Mammary epithelial cell (primary cell): ENCODE data around the gene NCOA3.

Source experiments
- EZH2 ChIP-seq: IDR thresholded peaks from 2 replicates; pipeline ENCODE4 v1.6.1; 2012; ENCODE audit warnings: low read length, inconsistent platforms, borderline replicate concordance
- TF ChIP-seq, protein P1 (sequence below), 2 donors: IDR thresholded peaks in 1 of 2; conservative IDR thresholded peaks in 1 of 2; 2 replicates each; pipeline ENCODE4 v1.5.1; 2011 to 2012; ENCODE audit warnings: inconsistent platforms in 2 of 2, low read length in 2 of 2, mild to moderate bottlenecking in 2 of 2, control low read depth in 1 of 2, low read depth in 1 of 2; ENCODE audit not compliant: insufficient read depth in 1 of 2; ENCODE audit errors: extremely low read depth in 1 of 2

DNA sequence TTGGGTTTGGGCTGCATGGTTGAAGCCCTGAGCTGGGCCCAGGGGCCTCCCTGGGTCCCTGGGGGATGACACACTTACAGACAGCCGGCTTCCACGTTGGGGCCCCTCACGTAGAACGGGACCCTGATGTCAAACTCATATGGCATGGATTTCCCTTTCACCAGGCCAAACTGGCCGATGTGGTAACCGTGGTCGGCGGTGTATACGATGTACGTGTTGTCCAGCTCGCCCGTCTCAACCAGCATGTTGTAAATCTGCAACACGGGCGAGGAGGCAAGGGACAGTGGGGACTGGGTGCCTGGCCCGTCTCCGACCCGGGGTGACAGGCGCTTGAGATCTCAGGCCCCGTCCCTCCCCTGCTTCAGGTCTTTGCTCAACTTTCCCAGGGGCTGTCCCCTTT is 181.2 kb downstream of the NCOA3 start:
- TF ChIP-seq, protein P1, sequence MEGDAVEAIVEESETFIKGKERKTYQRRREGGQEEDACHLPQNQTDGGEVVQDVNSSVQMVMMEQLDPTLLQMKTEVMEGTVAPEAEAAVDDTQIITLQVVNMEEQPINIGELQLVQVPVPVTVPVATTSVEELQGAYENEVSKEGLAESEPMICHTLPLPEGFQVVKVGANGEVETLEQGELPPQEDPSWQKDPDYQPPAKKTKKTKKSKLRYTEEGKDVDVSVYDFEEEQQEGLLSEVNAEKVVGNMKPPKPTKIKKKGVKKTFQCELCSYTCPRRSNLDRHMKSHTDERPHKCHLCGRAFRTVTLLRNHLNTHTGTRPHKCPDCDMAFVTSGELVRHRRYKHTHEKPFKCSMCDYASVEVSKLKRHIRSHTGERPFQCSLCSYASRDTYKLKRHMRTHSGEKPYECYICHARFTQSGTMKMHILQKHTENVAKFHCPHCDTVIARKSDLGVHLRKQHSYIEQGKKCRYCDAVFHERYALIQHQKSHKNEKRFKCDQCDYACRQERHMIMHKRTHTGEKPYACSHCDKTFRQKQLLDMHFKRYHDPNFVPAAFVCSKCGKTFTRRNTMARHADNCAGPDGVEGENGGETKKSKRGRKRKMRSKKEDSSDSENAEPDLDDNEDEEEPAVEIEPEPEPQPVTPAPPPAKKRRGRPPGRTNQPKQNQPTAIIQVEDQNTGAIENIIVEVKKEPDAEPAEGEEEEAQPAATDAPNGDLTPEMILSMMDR (conservative IDR thresholded peaks at IDR 0.05 in 1 of 2, IDR thresholded peaks at IDR 0.05 in 1 of 2; ENCODE audit: extremely low read depth in 1 of 2, insufficient read depth in 1 of 2, low read depth in 1 of 2, low read length in 2 of 2) = no peak
- TF ChIP-seq EZH2 = no peak
